Heart right ventricle (tissue), 16 donors: ENCODE data around the gene GAD2. TPM values are rescaled to one million over a fixed set of nuclear protein-coding genes. Genes with fewer than 3 reads are reported as not detected.

Experiments used
- ATAC-seq, 8 donors: fragments of 200-7000 bp; cut with Tn5 transposase; one replicate each; pipeline ENCODE4 v1.9.1; 2020; ENCODE audit warnings: mild to moderate bottlenecking in 8 of 8, moderate library complexity in 8 of 8, moderate number of reproducible peaks in 1 of 8
- DNase-seq, 2 donors: peaks; one replicate each; pipeline ENCODE4 v3.0.0-alpha.2; 2020
- H3K27ac ChIP-seq, 10 donors: fragments of 200-600 bp; sonication (generic) in 2 of 10; one replicate each; pipeline versions ENCODE4 v1.5.0 to v1.8.0; 2020 to 2022; ENCODE audit warnings: mild to moderate bottlenecking in 3 of 10
- H3K27me3 ChIP-seq, 7 donors: fragments of 200-600 bp; one replicate each; pipeline ENCODE4 v1.8.0; 2021 to 2022; ENCODE audit warnings: mild to moderate bottlenecking in 2 of 7
- H3K36me3 ChIP-seq, 9 donors: fragments of 200-600 bp; sonication (generic) in 1 of 9; one replicate each; pipeline versions ENCODE4 v1.5.0 to v1.8.0; 2020 to 2022; ENCODE audit warnings: mild to moderate bottlenecking in 2 of 9
- H3K4me1 ChIP-seq, 9 donors: fragments of 200-600 bp; sonication (generic) in 1 of 9; one replicate each; pipeline versions ENCODE4 v1.5.0 to v1.8.0; 2020 to 2022; ENCODE audit warnings: mild to moderate bottlenecking in 4 of 9
- H3K4me3 ChIP-seq, 10 donors: fragments of 200-600 bp; sonication (generic) in 2 of 10; one replicate each; pipeline versions ENCODE4 v1.5.0 to v1.8.0; 2020 to 2022; ENCODE audit warnings: mild to moderate bottlenecking in 7 of 10, moderate library complexity in 2 of 10
- H3K9me3 ChIP-seq, 11 donors: fragments of 200-600 bp in 10 of 11; sonication (generic) in 2 of 11; one replicate each; pipeline versions ENCODE4 v1.5.0 to v1.8.0; 2013 to 2022; ENCODE audit warnings: mild to moderate bottlenecking in 2 of 11, control low read depth in 1 of 11, moderate library complexity in 1 of 11
- CTCF ChIP-seq, 9 donors: fragments of 200-600 bp; sonication (generic) in 2 of 9; IDR thresholded peaks; one replicate each; pipeline versions ENCODE4 v1.5.0 to v1.8.0; 2021 to 2022; ENCODE audit warnings: antibody characterized with exemption in 9 of 9, mild to moderate bottlenecking in 5 of 9, moderate library complexity in 1 of 9
- WGBS, 2 donors: extraction: QIAGEN DNeasy Blood & Tissue Kit; methylation state at CpG; one replicate each; pipeline ENCODE4 v1.1.7; 2013; ENCODE audit warnings: inconsistent platforms in 1 of 2; 5-methylcytosine and 5-hydroxymethylcytosine counted together
- intact Hi-C, 10 donors: fragments of 100-400 bp; cut with DNase I; formaldehyde crosslinking; loops; one replicate each; pipeline versions ENCODE4 v1.11.1 to v1.14.2; 2022
- polyA plus RNA-seq, 2 donors: library from polyadenylated mRNA; stranded (reverse); fragments of 200-250 nt; gene quantifications; one replicate each; pipeline ENCODE4 v1.2.3, GENCODE V29; 2013
- total RNA-seq, 10 donors: library from RNA; stranded (reverse); fragmentation: NEBNext Ultra II Directional in 3 of 10; extraction: Animal tissue kit (Norgen Biotek cat#: 25700) in 3 of 10; gene quantifications; one replicate each; pipeline versions ENCODE4 v1.2.1 to v1.2.4, GENCODE V29; 2021 to 2023
- donor health status: Arrhythmogenic right ventricular cardiomyopathy.
- donor health status: ischemic (EF 13 %, LVEDD 7.1; RV severe dilation, severe dysfunction).
- donor health status: healthy with polysubstance abuse.
- donor health status: DM: no; HTN: yes; CAD: no.
- donor health status: DM: no; HTN: no; CAD: no.
- donor health status: ischemic (EF 25% LVEDD 6.9; RV normal size, moderate dysfunction).
- donor health status: ischemic (EF 25% LVEDD 5.7; RV mildly dilated, moderate dysfunction).
- donor health status: healthy.
- donor health status: DM: yes; HTN: yes; CAD: no.
- donor health status: Ischemic cardiomyopathy.
- donor health status: ischemic (EF 35%, LVEDD 5.7; RV mildly dilated, moderate dysfunction).
- donor health status: nonischemic (EF 11% LVEDD 7.7; RV severe dilation, severe dysfunction).
- donor health status: DM: yes; HTN: yes; CAD: no.
- donor health status: PGD.
- donor health status: ischemic (EF 29% LVEDD 5.4; RV normal size, mild dysfunction).
- donor health status: nonischemic (EF 23%, LVEDD 6.1; RV moderate dilation, normal function).

The GAD2 gene
- total and polyA plus RNA-seq, 12 donors: not detected

GRCh38 chr10:26213157-26213800 is 3.3 kb upstream of the GAD2 start:
- DNase-seq (no peak), ATAC-seq (no peak)
- no peak for TF ChIP-seq CTCF (IDR thresholded peaks at IDR 0.05)
- Histone ChIP-seq H3K36me3 (no peaks in the 10 kb centered on the region), H3K4me3 (no peak overlapping the region), H3K27ac (no peak overlapping the region), H3K4me1 (peaks cover 0 to 34% (median 23%) of the 10 kb centered on the region in 9 donors), H3K27me3 (peaks cover 34 to 96% (median 80%) of the 10 kb centered on the region in 7 donors), H3K9me3 (peaks cover 0 to 4% (median 0%) of the 10 kb centered on the region in 11 donors)
- intact Hi-C loops: no loop called here
- 18 to 23% methylated on average over 11 of the region's 11 CpGs for WGBS, 2 donors

- intact Hi-C loops: no loop called here
- peaks cover 0 to 34% (median 23%) of the 10 kb centered on the region in 9 donors for H3K4me1 ChIP-seq
- no peak overlapping the region for H3K27ac ChIP-seq
- ATAC-seq (no peak), DNase-seq (no peak)
- peaks cover 0 to 3% (median 0%) of the 10 kb centered on the region in 11 donors for H3K9me3 ChIP-seq
- H3K27me3 ChIP-seq: peaks cover 34 to 96% (median 87%) of the 10 kb centered on the region in 7 donors
- no peaks in the 10 kb centered on the region for H3K36me3 ChIP-seq
- no peak for TF ChIP-seq CTCF (IDR thresholded peaks at IDR 0.05)
- 7 to 11% methylated on average over 7 of the region's 7 CpGs for WGBS, 2 donors
- H3K4me3 ChIP-seq: no peak overlapping the region
Measured at GRCh38 chr10:26214004-26214403, 2.6 kb upstream of the GAD2 start.

DNA sequence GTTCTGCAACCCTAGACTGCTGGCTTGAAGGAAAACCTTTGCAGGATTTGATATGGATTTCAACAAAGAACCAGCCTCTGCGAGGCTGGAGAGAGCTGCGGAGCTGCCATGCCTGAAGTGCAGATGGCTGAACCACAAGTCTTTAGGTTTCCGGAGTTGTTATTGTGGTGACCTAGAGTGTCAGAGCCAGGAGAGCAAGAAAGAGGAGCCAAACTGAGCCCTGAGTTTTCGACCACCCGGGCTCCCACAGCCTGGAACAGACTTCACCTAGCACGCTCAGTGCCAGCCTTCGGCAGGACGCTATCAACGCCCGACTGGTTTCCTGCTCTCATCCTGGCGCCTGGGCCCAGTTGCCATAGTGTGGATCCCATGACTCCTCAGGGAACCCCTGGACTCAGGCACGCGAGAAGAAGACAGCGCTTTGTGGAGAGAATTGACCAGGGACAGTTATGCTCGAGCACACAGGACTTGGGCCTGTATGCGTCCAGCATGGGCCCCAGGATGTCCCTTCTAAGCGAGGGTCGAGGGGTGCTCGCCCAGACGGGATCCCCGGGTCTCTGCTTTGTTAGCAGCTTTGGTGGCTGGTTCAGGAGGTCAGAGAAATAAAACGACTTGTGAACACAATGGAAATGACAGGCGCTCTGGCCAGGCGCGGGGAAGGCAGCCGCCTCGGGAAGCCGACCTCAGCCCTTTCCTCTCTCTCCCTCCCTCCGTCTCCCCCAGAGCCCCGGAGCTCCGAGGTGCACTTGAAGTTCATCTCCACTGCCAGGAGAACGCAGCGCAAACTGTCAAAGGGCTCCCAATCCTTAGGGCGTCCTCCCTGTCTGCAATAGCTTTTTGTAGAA is 1.8 kb upstream of the GAD2 start:
- Histone ChIP-seq H3K27ac (no peak overlapping the region), H3K36me3 (no peaks in the 10 kb centered on the region), H3K27me3 (peaks cover 34 to 98% (median 95%) of the 10 kb centered on the region in 7 donors), H3K4me1 (peaks cover 0 to 34% (median 23%) of the 10 kb centered on the region in 9 donors), H3K9me3 (no peaks in the 10 kb centered on the region), H3K4me3 (no peak overlapping the region)
- intact Hi-C loops: no loop called here
- DNase-seq (no peak), ATAC-seq (no peak)
- 4 to 5% methylated on average over 34 of the region's 34 CpGs for WGBS, 2 donors
- TF ChIP-seq CTCF (IDR thresholded peaks at IDR 0.05): no peak

- 1 to 3% methylated on average over 31 of the region's 31 CpGs for WGBS, 2 donors
- Histone ChIP-seq H3K27ac (no peak overlapping the region), H3K27me3 (peaks cover 34 to 100% (median 97%) of the 10 kb centered on the region in 7 donors), H3K4me1 (peaks cover 0 to 34% (median 23%) of the 10 kb centered on the region in 9 donors), H3K9me3 (no peaks in the 10 kb centered on the region), H3K4me3 (no peak overlapping the region), H3K36me3 (no peaks in the 10 kb centered on the region)
- ATAC-seq (no peak), DNase-seq (no peak)
- intact Hi-C loops: no loop called here
- TF ChIP-seq CTCF (IDR thresholded peaks at IDR 0.05): no peak
Measured at GRCh38 chr10:26215396-26215934, 1.1 kb upstream of the GAD2 start.
